H1 (cell line): Measurements from ENCODE around the gene CRHR2. TPM values are rescaled to one million over a fixed set of nuclear protein-coding genes. Genes with fewer than 3 reads are reported as not detected.
A peak's percentile ranks its signal among the peaks of the same experiment; 100 is the strongest.

ENCODE experiments used
- CTCF ChIA-PET: fragments of 300-600 bp; sonication (Branson Sonifier 250); formaldehyde crosslinking; loops from one replicate; lab custom pipeline; 2021; ENCODE audit not compliant: partially characterized antibody; lab: Charles Lee
- POLR2A ChIA-PET: fragments of 300-600 bp; sonication (Branson Sonifier 250); formaldehyde crosslinking; loops from one replicate; lab custom pipeline; 2021; ENCODE audit warnings: inconsistent platforms; ENCODE audit not compliant: partially characterized antibody; lab: Charles Lee
- DNase-seq, 2 experiments: peaks; one replicate each; pipeline versions ENCODE4 v3.0.0 to v3.0.0-alpha.2; 2010 to 2022; ENCODE audit warnings: low spot score in 2 of 2, low read depth in 1 of 2, mixed read lengths in 1 of 2
- FAIRE-seq: peaks from 2 replicates; lab custom pipeline; 2011; peaks lifted over from hg19 to GRCh38; lab: Jason Lieb, UNC
- H2AFZ ChIP-seq: 2 replicates; pipeline ENCODE4 v1.8.1; 2012; ENCODE audit warnings: low read length, inconsistent platforms
- H2AK5ac ChIP-seq: 2 replicates; pipeline ENCODE4 v1.6.1; 2013; ENCODE audit warnings: low read depth, low read length
- H2BK120ac ChIP-seq: replicated peaks from 2 replicates; pipeline ENCODE3; 2013; ENCODE audit warnings: low read depth, low read length, inconsistent platforms
- H2BK12ac ChIP-seq: 2 replicates; pipeline ENCODE4 v1.6.1; 2013; ENCODE audit warnings: low read depth, low read length
- H2BK15ac ChIP-seq: 2 replicates; pipeline ENCODE4 v1.6.1; 2013; ENCODE audit warnings: low read length
- H2BK20ac ChIP-seq: 2 replicates; pipeline ENCODE4 v1.6.1; 2013; ENCODE audit warnings: low read length
- H2BK5ac ChIP-seq: 2 replicates; pipeline ENCODE4 v1.6.1; 2013; ENCODE audit warnings: low read depth, low read length
- H3K14ac ChIP-seq: 2 replicates; pipeline ENCODE4 v1.6.1; 2013; ENCODE audit warnings: inconsistent platforms; ENCODE audit not compliant: insufficient read length
- H3K18ac ChIP-seq: 2 replicates; pipeline ENCODE4 v1.6.1; 2013; ENCODE audit warnings: low read length; ENCODE audit errors: extremely low read depth
- H3K23ac ChIP-seq: 2 replicates; pipeline ENCODE4 v1.6.1; 2013; ENCODE audit warnings: inconsistent platforms; ENCODE audit not compliant: insufficient read length
- H3K23me2 ChIP-seq: 2 replicates; pipeline ENCODE4 v1.6.1; 2013; ENCODE audit warnings: low read depth, low read length
- H3K27ac ChIP-seq: 2 replicates; pipeline ENCODE4 v1.6.1; 2011; ENCODE audit warnings: low read depth, low read length, inconsistent platforms
- H3K27me3 ChIP-seq, 4 experiments: replicated peaks in 1 of 4; 1 replicate in 1 of 4; 2 replicates in 3 of 4; pipeline versions ENCODE4 v1.6.1 to v1.8.1; 2011 to 2013; ENCODE audit warnings: low read length in 3 of 4, mild to moderate bottlenecking in 3 of 4, inconsistent platforms in 2 of 4, mixed read lengths in 2 of 4, moderate library complexity in 1 of 4; ENCODE audit not compliant: control insufficient read depth in 3 of 4, insufficient read depth in 3 of 4; ENCODE audit errors: extremely low read depth in 1 of 4
- H3K36me3 ChIP-seq, 4 experiments: 2 replicates each; pipeline versions ENCODE4 v1.6.1 to v1.8.1; 2011 to 2013; ENCODE audit warnings: mild to moderate bottlenecking in 4 of 4, low read length in 3 of 4, moderate library complexity in 2 of 4, control low read depth in 1 of 4, inconsistent platforms in 1 of 4; ENCODE audit not compliant: insufficient read depth in 4 of 4, control insufficient read depth in 2 of 4
- H3K4ac ChIP-seq: replicated peaks from 2 replicates; pipeline ENCODE3; 2013; ENCODE audit warnings: low read length, low read depth, mixed read lengths, inconsistent platforms; ENCODE audit not compliant: insufficient read length
- H3K4me1 ChIP-seq, 4 experiments: replicated peaks in 1 of 4; 1 replicate in 1 of 4; 2 replicates in 3 of 4; pipeline versions ENCODE4 v1.6.1 to v1.8.1; 2011 to 2013; ENCODE audit warnings: low read length in 3 of 4, inconsistent platforms in 2 of 4, mixed read lengths in 1 of 4; ENCODE audit not compliant: insufficient read depth in 4 of 4, control insufficient read depth in 3 of 4
- H3K4me2 ChIP-seq, 2 experiments: 2 replicates each; pipeline versions ENCODE4 v1.6.1 to v1.8.1; 2011 to 2013; ENCODE audit warnings: low read depth in 2 of 2, low read length in 2 of 2, control low read depth in 1 of 2, inconsistent platforms in 1 of 2, mild to moderate bottlenecking in 1 of 2; ENCODE audit not compliant: insufficient read depth in 1 of 2
- H3K4me3 ChIP-seq, 4 experiments: fragments of 200-600, 300-600 bp in 1 of 4; sonication (generic), shearing (Covaris generic), sonication (Bioruptor Twin) in 1 of 4; 2 replicates each; pipeline versions ENCODE4 v1.5.1 to v1.8.1; 2011 to 2016; ENCODE audit warnings: low read length in 4 of 4, low read depth in 3 of 4, control low read depth in 2 of 4, inconsistent platforms in 2 of 4, mild to moderate bottlenecking in 2 of 4, mixed read lengths in 1 of 4, moderate library complexity in 1 of 4; ENCODE audit not compliant: insufficient read depth in 2 of 4; ENCODE audit errors: extremely low read depth in 1 of 4
- H3K56ac ChIP-seq: replicated peaks from 2 replicates; pipeline ENCODE3; 2013; ENCODE audit warnings: low read depth, mild to moderate bottlenecking, mixed read lengths, low read length, inconsistent platforms; ENCODE audit not compliant: insufficient read length
- H3K79me1 ChIP-seq: 2 replicates; pipeline ENCODE4 v1.6.1; 2013; ENCODE audit warnings: low read depth, low read length, control low read depth
- H3K79me2 ChIP-seq, 2 experiments: 2 replicates each; pipeline versions ENCODE4 v1.6.1 to v1.8.1; 2012 to 2013; ENCODE audit warnings: low read length in 2 of 2, mild to moderate bottlenecking in 2 of 2, inconsistent platforms in 1 of 2; ENCODE audit not compliant: insufficient read depth in 2 of 2, control insufficient read depth in 1 of 2
- H3K9ac ChIP-seq, 4 experiments: replicated peaks in 1 of 4; 1 replicate in 1 of 4; 2 replicates in 3 of 4; pipeline versions ENCODE4 v1.6.1 to v1.8.1; 2011 to 2013; ENCODE audit warnings: low read depth in 3 of 4, low read length in 3 of 4, control low read depth in 2 of 4, mild to moderate bottlenecking in 2 of 4, moderate library complexity in 2 of 4, inconsistent platforms in 1 of 4; ENCODE audit errors: extremely low read depth in 1 of 4
- H3K9me3 ChIP-seq, 2 experiments: 2 replicates each; pipeline versions ENCODE4 v1.6.1 to v1.8.1; 2012 to 2013; ENCODE audit warnings: mild to moderate bottlenecking in 2 of 2, moderate library complexity in 2 of 2, control low read depth in 1 of 2, inconsistent platforms in 1 of 2, low read depth in 1 of 2, low read length in 1 of 2, mixed read lengths in 1 of 2; ENCODE audit not compliant: insufficient read depth in 2 of 2
- H4K20me1 ChIP-seq, 2 experiments: replicated peaks in 1 of 2; 2 replicates each; pipeline versions ENCODE3 to v1.8.1; 2011 to 2013; ENCODE audit warnings: inconsistent platforms in 2 of 2, low read length in 2 of 2, mild to moderate bottlenecking in 1 of 2; ENCODE audit not compliant: insufficient read depth in 2 of 2, control insufficient read depth in 1 of 2
- H4K5ac ChIP-seq: 2 replicates; pipeline ENCODE4 v1.6.1; 2013; ENCODE audit warnings: low read length, low read depth, mixed read lengths, inconsistent platforms; ENCODE audit not compliant: insufficient read length
- H4K8ac ChIP-seq: 2 replicates; pipeline ENCODE4 v1.8.0; 2013; ENCODE audit warnings: mild to moderate bottlenecking, moderate library complexity, low read length, inconsistent platforms; ENCODE audit not compliant: insufficient read depth; ENCODE audit errors: extremely low read depth
- H4K91ac ChIP-seq: replicated peaks from 2 replicates; pipeline ENCODE3; 2013; ENCODE audit warnings: low read length, mixed read lengths, inconsistent platforms; ENCODE audit not compliant: insufficient read length
- CEBPB ChIP-seq: IDR thresholded peaks from 2 replicates; pipeline ENCODE4 v1.6.1; 2012; ENCODE audit warnings: low read depth, low read length
- E2F6 ChIP-seq: IDR thresholded peaks from 2 replicates; pipeline ENCODE4 v1.6.1; 2012; ENCODE audit warnings: inconsistent platforms
- EGR1 ChIP-seq: IDR thresholded peaks from 2 replicates; pipeline ENCODE4 v1.6.1; 2011; ENCODE audit warnings: low read depth, low read length, borderline replicate concordance
- GABPA ChIP-seq: IDR thresholded peaks from 2 replicates; pipeline ENCODE4 v1.6.1; 2011; ENCODE audit warnings: mild to moderate bottlenecking, low read length, moderate library complexity, borderline replicate concordance; ENCODE audit not compliant: insufficient read depth
- HDAC6 ChIP-seq: IDR thresholded peaks from one replicate; pipeline ENCODE4 v1.7.1; 2012; ENCODE audit warnings: low read depth, mild to moderate bottlenecking, inconsistent platforms, low read length, moderate library complexity
- JUN ChIP-seq: IDR thresholded peaks from 2 replicates; pipeline ENCODE4 v1.6.1; 2011; ENCODE audit warnings: low read depth, mild to moderate bottlenecking, improper control_type of control experiment, low read length
- RBBP5 ChIP-seq: IDR thresholded peaks from 2 replicates; pipeline ENCODE4 v1.7.1; 2012; ENCODE audit warnings: low read depth, mild to moderate bottlenecking, inconsistent platforms, low read length, moderate library complexity, borderline replicate concordance
- RNF2 ChIP-seq: fragments of 200-900, 300-1000 bp; sonication (generic); IDR thresholded peaks from 2 replicates; pipeline ENCODE4 v1.7.1; 2016; ENCODE audit warnings: borderline replicate concordance, low read depth, mild to moderate bottlenecking, antibody characterized with exemption, low read length; ENCODE audit not compliant: poor library complexity, severe bottlenecking; ENCODE audit errors: missing control alignments
- SUZ12 ChIP-seq: fragments of 200-600 bp; sonication (generic); IDR thresholded peaks from 2 replicates; pipeline ENCODE4 v1.6.1; 2012; ENCODE audit warnings: mild to moderate bottlenecking, inconsistent platforms, low read length, moderate library complexity, mixed read lengths
- WGBS, 2 experiments: shearing (Covaris generic) in 1 of 2; methylation state at CpG; one replicate each; pipeline versions ENCODE4 v1.1.6 to v1.1.7; 2013 to 2015; ENCODE audit warnings: low lambda C conversion rate in 2 of 2, mixed read lengths in 2 of 2, inconsistent platforms in 1 of 2, low coverage in 1 of 2, missing lambda C conversion rate in 1 of 2; ENCODE audit not compliant: insufficient replicate concordance in 2 of 2, insufficient coverage in 1 of 2, insufficient read length in 1 of 2; ENCODE audit errors: extremely low coverage in 1 of 2, missing lambda C conversion rate in 1 of 2; 5-methylcytosine and 5-hydroxymethylcytosine counted together
- polyA plus RNA-seq, 7 experiments: library from polyadenylated mRNA; depleted of rRNA in 3 of 7; stranded (reverse) in 5 of 7; unstranded in 2 of 7; fragments of >200 nt in 5 of 7; fragments of 200-250 nt in 2 of 7; gene quantifications; 1 replicate in 5 of 7; 2 replicates in 1 of 7; 4 replicates in 1 of 7; pipeline versions ENCODE4 v1.2.1 to v1.2.3, GENCODE V29; 2011 to 2013; ENCODE audit warnings: missing spikeins in 2 of 7, mixed read lengths in 2 of 7
- total RNA-seq: library from RNA; stranded (reverse); fragmentation: NEBNext Ultra II Directional; extraction: Animal tissue kit (Norgen Biotek cat#: 25700); gene quantifications from 2 replicates; pipeline ENCODE4 v1.2.1, GENCODE V29; 2021

CRHR2 gene
- total and polyA plus RNA-seq, 2 of the 8 experiments (the other 6 are each of a cell fraction or from before 2014, with no cell fraction given), result 0.37 to 1.3 TPM

- Histone ChIP-seq H3K36me3 (no peaks in the 10 kb centered on the region), H4K91ac (no peak overlapping the region), H2AFZ (no peak overlapping the region), H2BK12ac (no peak overlapping the region), H4K5ac (no peak overlapping the region), H2BK120ac (no peak overlapping the region), H3K79me1 (no peaks in the 10 kb centered on the region; the same call in 1 of the 2 replicates), H3K14ac (no peak overlapping the region), H2AK5ac (no peak overlapping the region), H4K8ac (peak overlapping the region; percentile 45; the same call in 1 of the 2 replicates), H3K4me1 (peaks cover 0 to 23% (median 11%) of the 10 kb centered on the region in 4 experiments; a peak in 6 of 7 replicates), H3K23ac (no peak overlapping the region), H3K27ac (no peak overlapping the region), H3K23me2 (no peaks in the 10 kb centered on the region), H3K4me3 (no peak overlapping the region), H2BK20ac (no peak overlapping the region), H3K4me2 (no peak overlapping the region), H2BK15ac (no peak overlapping the region), H3K27me3 (no peaks in the 10 kb centered on the region; a peak in 2 of 7 replicates), H3K9ac (no peak overlapping the region), H2BK5ac (no peak overlapping the region), H3K9me3 (no peaks in the 10 kb centered on the region), H3K56ac (no peak overlapping the region), H3K18ac (no peak overlapping the region), H4K20me1 (no peaks in the 10 kb centered on the region), H3K4ac (no peak overlapping the region), H3K79me2 (no peaks in the 10 kb centered on the region)
- ChIA-PET POLR2A (interaction anchor here (0.9 to 1.9 kb wide), 2 partner anchors 9 to 10 kb away, joined by 3 to 7 read pairs; no protein-coding TSS in a partner anchor), CTCF (interaction anchor here (0.9 to 2.0 kb wide), 6 partner anchors 10 to 80 kb away, joined by 3 to 18 read pairs (median 4); no protein-coding TSS in a partner anchor)
- TF ChIP-seq CEBPB (no peak), RNF2 (no peak), SUZ12 (no peak), HDAC6 (no peak), JUN (no peak), E2F6 (no peak), RBBP5 (no peak), GABPA (no peak), EGR1 (no peak)
- 100% methylated on average over 2 of the region's 2 CpGs; no CpG with 5 or more reads in 1 of the 2 experiments for WGBS, 2 experiments
- FAIRE-seq (no peak), DNase-seq (no peak)
Measured at GRCh38 chr7:30730097-30730496, 47.8 kb upstream of the CRHR2 start.
